ENCODE data around the gene AP1S3.
"Not testable (repeated sequence)": the region's sequence is repeated elsewhere in the genome, so short reads cannot be mapped to it uniquely, and the experiment has no call there.

The AP1S3 gene

DNA sequence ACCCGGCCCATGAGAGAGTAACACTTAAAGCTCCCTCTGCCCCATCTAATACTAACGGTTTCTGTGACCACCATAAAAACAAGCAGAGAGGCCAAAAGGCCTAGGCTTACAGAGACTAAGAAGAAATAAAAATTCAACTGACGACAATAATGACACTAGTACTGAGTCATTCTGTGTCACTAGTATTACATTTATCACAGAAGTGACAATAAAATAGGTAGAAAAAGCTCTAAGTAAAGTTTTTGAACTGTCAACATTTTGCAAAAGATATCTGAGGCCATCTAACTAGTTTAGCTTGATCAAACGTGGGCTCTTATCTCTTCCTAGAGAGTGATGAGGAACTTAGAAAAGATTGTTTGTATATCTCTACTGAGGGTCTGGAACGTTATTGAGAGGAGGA is 35.6 kb downstream of the AP1S3 start:
- DNase-seq (ENCODE audit: low read depth in 2 of 2): no peak

DNA sequence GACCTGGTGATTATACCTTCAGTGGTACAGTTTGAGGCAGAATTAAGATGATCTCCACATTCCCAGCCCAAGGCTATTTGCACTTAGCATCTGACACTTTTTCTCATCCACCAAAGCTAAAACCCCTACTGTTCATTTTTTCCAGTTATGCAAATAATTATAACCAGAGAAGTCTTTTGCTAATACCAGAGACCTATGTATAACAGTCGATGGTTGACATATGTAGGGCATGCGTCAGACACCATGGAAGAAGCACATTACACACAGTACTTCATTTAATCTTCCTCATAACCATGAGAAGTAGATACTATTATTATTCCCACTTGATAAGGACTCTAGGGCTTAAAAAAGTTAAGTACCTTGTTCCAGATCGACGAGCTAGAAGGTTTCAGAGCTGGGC is 36.5 kb downstream of the AP1S3 start:
- no peak for DNase-seq (ENCODE audit: low read depth in 2 of 2)

DNA sequence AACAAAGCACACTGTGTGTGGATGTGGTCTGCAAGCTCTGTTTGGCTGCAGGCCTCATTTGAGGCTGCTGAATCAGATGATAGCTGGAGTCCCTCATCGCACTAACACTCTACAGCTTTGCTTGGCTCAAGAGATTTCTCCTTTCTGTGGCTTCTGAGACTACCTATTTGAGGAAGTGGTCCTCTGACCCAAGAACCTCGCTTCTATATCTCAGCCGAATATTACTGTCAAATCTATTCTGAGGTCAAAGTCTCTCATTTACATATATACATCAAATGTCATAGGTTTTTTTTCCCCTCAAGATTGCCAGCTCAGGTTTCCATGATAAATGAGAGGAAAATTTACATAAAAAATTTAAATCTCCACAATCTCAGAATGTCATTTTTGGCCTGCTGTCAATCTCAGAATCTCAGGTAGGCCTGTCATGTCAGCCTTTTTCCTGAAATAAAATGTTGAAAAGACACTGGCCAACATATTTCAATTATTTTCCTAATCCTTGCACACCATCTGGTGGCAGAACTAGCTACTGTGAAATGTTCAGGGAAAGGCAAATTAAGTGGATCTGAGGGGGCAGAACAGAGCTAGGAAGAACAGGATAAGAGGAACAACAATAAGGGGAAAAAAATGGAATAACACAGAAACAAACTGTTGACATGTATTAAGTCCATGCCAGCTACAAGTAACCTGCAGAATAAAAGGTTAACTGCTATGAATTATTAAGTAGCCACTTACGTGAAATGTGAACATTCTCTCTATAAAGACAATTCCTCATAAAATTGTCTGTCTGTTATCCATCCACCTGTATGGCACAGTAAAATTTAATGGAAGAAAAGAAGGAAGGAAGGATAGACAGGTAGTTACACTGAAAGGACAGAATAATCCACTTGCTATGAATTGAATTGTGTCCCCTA is 39.3 kb downstream of the AP1S3 start:
- DNase-seq (ENCODE audit: low read depth in 2 of 2): peak in 1 of 2 experiments; percentile 34

DNA sequence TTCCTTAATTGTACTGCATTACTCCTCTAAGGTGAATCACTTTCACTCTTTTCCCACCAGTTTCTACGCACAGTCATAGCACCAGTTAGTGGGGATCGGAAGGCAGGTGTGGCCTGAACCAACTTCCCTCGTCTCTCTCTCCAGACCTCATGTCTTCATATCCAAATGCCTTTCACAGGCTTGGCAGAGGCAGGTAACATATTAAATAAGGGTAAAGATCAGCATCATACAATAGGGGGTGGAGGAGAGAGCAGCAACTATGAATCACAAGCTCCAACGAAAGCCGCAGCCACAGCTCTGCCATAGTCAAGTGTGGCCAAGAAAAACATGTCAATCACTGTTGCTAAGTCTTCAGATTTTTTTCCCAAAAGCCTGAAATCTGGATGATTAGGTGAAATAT is 40.3 kb downstream of the AP1S3 start:
- DNase-seq (ENCODE audit: low read depth in 2 of 2): no peak

DNA sequence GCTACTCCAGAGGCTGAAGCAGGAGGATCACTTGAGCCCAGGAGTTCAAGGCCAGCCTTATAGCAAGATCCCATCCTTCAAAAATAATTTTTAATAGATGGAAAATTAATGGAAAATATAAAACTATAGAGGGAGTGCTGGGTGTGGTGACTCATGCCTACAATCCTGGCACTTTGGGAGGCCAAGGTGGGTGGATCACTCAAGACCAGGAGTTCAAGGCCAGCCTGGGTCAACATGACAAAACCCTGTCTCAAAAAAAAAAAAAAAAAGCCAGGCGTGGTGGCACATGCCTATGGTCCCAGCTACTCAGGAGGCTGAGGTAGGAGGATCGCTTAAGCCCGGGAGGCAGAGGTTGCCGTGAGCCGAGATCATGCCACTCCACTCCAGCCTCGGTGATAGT is 48.0 kb downstream of the AP1S3 start:
- no peak for DNase-seq (ENCODE audit: low read depth in 2 of 2)

DNA sequence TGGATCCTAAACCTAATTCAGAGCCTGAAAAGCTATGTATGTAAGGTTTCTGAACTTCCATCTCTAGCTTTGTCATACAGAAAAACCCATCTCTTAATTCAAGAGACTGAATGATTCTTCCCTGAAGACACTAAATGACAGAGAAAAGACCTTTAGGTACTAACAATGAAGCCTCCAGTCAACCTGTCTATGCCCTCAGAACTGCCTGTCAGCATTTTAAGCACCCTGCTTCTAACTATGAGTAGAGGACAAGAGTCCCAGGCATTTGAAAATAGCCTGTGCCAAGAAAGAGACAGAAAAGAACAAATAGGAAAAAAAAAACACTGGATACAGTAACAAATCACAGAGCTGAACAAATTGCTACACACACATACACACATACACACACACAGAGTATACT is 48.6 kb downstream of the AP1S3 start:
- DNase-seq (ENCODE audit: low read depth in 2 of 2): no peak

DNA sequence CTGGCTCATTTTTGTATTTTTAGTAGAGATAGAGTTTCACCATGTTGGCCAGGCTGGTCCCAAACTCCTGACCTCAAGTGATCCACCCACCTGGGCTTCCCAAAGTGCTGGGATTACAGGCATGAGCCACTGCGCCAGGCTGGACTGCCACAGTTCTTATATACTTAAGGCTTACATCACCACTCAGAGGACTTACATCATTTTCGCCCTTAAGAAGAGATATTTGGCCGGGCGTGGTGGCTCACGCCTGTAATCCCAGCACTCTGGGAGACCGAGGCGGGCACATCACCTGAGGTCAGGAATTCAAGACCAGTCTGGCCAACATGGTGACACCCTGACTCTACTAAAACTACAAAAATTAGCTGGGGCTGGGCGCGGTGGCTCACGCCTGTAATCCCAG is 49.3 kb downstream of the AP1S3 start:
- not testable (repeated sequence) for DNase-seq (ENCODE audit: low read depth in 2 of 2)

DNA sequence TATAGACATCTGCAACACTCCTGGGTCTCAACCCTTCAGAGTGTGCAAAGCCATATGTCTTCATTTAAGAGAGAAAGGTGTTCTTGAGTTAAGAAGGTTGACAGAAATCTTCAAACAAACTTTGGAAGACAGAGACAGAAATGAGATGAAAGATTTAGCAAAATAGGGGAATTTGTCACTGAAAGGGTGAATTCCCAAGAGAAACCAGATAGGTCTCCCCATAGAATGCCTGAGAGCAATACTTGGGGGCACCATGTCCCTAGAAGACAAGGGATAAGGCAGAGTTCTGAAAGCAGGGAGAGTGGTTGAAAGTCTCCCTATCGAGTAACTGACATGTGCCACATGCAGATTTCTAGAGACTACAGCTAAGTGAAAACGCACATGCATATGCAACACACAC is 50.0 kb downstream of the AP1S3 start:
- DNase-seq (ENCODE audit: low read depth in 2 of 2): no peak

DNA sequence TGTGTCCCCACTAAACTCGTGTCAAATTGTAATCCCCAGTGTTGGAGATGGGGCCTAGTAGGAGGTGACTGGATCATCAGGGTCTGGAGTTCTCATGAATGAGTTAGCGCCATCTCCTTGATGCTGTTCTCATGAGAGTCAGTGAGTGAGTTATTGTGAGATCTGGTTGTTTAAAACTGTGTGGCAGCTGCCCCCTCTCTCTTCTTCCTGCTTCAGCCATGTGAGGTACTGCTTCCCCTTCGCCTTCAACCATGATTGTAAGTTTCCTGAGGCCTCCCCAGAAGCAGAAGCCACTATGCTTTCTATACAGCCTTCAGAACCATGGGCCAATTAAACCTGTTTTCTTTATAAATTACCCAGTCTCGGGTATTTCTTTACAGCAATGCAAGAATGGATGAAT is 50.4 kb downstream of the AP1S3 start:
- DNase-seq (ENCODE audit: low read depth in 2 of 2): no peak

DNA sequence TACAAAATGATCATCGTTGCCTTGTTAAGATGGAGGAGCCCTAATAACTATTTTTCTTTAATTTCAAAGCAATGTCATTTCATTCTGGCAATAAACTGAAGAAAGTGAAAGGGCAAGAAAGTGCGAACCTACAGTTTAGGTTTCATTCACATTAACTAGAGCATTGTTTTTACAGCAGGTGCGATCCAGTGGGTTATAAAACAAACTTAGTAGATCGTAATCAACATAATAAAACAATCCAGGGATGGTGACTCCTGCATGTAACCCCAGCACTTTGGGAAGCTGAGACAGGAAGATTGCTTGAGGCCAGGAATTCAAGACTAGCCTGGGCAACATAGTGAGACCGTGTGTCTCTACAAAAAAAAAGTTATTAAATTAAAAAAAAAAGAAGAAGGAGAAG is 51.1 kb downstream of the AP1S3 start:
- no peak for DNase-seq (ENCODE audit: low read depth in 2 of 2)

DNA sequence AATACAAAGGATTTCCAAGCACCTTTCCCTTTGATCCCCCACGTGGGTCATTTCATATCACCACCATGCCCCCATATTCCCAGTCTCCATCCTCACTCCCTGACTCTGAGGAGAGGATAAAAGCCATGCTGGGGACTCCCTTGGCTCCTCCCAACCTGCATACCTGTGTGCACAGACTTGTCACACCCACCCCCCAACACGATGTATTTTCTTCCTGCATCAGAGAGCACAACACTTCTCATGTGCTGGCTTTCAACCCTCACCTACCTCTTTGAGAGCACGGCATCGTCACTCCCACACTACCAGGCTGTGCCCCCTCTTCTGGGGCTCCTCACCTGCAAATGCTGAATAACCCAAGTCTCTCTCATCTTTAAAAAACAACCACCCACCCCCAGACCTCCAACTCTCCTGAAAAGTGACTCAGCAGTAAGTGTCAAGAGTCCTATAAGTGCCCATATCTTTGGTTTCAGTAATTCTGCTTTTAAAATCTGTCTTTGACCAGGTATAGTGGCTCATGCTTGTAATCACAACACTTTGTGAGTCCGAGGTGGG is 53.1 kb downstream of the AP1S3 start:
- DNase-seq (ENCODE audit: low read depth in 2 of 2): no peak

DNA sequence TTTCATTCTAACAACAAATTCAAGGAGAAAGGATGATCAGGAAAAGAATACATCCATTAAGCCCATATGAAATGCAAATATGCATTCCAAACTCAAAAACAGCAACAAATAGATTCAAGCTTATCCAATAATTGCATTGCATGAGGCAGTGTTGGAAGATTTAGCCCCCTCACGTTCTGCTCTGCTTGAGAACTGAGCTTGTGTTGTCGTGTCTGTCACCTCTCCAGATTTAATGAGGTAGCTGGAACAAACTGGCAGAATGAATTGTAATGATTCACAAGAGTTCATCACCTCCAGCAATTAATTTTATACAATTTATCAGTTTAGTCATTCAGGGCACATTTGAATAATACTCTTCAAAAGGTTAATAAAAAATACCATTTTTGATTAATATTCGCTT is 54.8 kb downstream of the AP1S3 start:
- DNase-seq (ENCODE audit: low read depth in 2 of 2): no peak

DNA sequence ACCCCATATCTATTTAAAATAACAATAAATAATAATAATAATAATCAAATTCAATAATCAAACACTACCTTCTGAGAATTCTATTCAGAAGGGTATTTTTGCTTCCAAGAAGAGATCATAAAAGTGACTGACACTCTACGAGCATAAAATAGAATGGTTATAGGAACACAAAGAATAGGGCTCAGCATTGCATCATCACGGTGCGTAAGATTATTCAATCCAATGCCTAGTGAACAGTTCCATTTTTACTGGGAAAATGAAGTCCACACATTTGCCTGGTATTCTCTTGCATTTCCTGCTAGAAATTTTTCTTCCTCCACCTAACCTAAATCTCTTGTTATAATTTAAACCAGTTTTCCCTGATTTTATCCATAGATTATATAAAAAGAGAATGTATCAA is 55.8 kb downstream of the AP1S3 start:
- no peak for DNase-seq (ENCODE audit: low read depth in 2 of 2)

DNA sequence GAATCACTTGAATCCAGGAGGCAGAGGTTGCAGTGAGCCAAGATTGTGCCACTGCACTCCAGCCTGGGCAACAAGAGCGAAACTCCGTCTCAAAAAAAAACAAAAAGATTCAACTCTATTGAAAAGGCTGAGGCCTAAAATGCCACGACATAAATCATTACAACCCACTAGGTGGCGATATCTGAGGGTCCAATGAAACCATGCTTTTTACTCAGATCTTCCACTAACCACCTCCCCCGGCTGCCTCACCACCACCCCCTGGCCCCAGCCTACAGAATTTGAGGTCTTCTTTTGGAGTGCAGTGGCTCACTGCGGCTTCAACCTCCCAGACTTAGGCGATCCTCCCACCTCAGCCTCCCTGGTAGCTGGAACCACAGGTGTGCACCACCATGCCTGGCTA is 57.5 kb downstream of the AP1S3 start:
- DNase-seq (ENCODE audit: low read depth in 2 of 2): no peak

DNA sequence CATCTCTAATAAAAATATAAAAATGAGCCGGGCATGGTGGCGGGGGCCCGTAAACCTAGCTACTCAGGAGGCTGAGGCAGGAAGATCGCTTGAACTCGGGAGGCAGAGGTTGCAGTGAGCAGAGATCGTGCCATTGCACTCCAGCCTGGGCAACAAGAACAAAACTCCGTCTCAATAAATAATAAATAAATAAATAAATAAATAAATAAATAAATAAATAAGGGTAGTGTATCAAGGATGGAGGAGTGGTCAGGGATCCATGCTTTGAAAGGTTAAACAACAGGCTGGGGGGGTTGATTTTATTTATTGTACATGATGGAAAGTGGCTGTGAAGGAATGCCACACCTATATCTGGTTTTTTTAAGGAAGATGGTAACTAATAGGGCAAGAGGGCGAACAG is 63.2 kb downstream of the AP1S3 start:
- DNase-seq (ENCODE audit: low read depth in 2 of 2): no peak

DNA sequence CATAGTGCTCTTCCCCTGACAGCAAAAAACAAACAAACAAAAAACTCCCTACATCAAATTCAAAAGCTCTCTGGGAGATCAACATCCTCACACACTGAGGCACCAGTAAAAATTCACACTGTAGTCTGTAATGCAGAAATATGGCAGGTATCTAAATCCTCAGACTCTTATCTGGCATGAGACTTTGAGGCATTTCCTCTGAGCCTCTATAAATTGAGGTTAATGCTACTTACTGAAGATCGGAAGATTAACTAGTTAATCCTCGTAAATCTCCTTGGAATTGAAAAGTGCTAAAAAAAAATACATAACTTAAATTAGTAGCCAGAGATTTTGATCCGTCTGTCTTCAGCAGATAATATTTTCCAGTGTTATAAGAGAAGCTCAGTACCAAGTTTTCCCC is 65.0 kb downstream of the AP1S3 start:
- DNase-seq (ENCODE audit: low read depth in 2 of 2): no peak

DNA sequence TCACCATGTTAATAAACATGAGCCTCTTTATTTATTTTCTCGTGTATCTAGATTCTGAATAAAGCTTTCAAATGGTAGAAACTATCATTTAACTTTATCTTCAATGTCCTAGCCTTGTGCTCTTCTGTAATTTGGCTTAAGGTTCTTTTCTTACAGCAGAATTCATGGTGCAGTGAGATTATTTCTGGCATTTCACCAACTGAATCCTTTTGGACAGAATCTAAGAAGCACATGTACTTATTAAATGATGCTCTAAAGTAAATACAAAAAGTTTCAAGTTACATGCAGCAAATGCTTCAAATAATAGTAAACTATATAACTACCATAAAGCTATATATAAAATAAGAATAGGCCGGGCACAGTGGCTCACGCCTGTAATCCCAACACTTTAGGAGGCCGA is 65.9 kb downstream of the AP1S3 start:
- DNase-seq (ENCODE audit: low read depth in 2 of 2): no peak

DNA sequence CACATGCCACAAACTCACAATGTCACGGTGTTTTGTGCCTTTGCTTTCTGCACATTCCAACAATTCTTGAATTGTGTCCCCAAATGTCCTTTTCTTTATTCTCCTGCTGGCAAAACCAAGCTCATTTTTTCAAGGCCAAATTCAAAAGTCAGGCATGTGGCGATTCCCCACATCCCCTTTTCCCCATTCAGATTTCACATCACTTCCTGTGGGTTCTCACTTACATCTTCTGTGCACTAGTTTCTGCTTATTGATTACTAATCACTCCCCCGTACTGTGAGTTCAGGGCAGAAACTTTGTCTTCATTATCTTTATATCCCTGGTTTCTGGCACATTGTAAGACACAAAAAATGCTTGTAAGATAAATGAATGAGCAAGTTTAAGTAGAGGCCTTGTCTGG is 69.2 kb downstream of the AP1S3 start:
- no peak for DNase-seq (ENCODE audit: low read depth in 2 of 2)

DNA sequence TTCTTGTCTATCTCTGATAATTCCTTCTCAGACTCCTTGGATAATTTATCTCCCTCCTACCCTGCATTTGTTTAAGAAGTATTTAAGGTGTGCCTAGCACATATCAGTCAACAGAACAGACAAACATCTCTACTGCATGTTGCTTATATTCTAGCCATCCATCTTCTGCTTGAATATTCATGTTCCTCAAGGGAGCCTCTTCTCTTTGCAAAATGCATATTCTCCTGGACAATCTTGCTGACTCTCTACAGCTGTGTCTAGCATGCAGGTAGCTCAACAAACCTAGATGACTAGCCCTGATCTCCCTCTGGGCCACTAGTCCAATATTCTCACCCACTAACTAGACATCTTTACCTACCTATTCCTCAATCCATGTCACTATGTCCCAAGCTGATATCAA is 70.0 kb downstream of the AP1S3 start:
- no peak for DNase-seq (ENCODE audit: low read depth in 2 of 2)

DNA sequence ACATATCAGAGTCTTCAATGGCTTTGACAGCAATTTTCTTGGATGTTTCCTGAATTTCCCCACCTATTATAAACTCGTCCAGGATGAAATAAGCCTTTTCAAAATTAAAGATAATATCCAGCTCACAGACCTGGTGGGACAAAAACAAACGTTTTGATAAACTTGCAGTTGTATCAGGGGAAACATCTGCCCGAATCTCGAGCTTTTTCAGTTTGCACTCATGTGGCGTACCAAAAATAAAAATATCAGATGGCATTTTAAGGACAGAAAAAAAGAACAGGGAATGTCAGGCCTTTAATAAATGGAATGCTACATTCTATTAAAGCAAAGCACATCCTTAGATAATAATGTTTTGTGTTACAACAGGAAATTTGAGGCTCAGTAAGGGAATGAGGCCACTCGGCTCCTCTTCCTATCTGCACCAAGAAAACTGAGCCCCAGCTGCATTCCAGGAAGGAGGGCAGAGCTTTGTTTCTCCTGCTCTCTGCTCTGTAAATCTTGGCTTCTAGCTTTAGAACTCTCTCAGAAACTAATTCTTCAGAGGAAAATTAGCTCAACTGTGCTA is 72.1 kb downstream of the AP1S3 start:
- DNase-seq (ENCODE audit: low read depth in 2 of 2): no peak

DNA sequence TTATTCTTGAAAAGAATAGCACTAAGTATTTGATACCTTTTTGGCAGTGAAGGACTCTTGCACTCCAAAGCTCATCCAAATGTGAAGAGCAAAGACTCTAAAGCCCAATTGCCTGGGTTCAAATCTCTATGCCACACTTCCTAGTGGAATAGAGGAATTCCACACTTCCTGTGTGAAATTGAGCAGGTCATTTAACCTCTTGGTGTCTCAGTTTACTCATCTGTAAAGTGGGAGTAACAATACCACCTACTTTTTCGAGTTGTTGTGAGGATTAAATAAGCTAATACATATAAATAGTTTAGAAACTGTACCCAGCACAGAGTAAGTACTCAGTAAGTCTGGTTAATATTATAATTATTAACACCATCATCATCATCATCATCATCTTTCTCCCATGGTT is 72.6 kb downstream of the AP1S3 start:
- DNase-seq (ENCODE audit: low read depth in 2 of 2): no peak

DNA sequence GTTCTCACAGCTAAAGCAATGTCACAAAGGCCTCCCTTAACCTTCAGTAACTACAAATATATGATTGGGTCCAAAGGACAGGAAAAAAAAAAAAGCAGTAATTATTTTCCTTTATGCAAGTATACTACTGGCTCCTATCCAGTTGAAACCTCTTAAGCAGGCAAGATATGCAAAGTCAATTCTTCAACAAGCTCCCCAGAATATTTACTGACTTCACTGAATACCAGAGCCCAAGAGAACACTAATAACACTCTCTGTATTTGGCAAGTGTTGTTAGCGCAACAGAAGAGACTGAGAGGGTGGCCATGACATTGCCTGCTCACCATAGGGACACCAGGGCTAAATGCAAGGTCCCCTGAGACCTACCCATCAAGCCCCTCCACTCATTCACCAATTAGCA is 74.5 kb downstream of the AP1S3 start:
- DNase-seq (ENCODE audit: low read depth in 2 of 2): no peak

DNA sequence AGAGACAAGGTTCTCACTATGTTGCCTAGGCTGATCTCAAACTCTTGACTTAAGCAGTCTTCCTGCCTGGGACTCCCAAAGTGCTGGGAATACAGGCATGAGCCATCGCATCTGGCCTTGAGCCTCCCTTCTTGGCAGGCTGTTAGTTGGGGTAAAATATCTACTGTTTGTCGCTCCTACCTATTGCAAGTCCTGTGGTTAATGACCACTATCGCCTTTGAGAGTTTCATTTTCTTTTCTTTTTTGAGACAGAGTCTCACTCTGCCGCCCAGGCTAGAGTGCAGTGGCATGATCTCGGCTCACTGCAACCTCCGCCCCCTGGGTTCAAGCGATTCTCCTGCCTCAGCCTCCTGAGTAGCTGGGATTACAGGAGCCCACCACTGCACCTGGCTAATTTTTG is 75.6 kb downstream of the AP1S3 start:
- not testable (repeated sequence) for DNase-seq (ENCODE audit: low read depth in 2 of 2)

All from fibroblast of skin of left quadriceps (primary cell).